ENCODE results near the gene SRRM3. TPM values are rescaled to one million over a fixed set of nuclear protein-coding genes. Genes with fewer than 3 reads are reported as not detected.

Gene SRRM3
- total RNA-seq, 1 experiment from 2014 or later = 12.7 TPM

DNA sequence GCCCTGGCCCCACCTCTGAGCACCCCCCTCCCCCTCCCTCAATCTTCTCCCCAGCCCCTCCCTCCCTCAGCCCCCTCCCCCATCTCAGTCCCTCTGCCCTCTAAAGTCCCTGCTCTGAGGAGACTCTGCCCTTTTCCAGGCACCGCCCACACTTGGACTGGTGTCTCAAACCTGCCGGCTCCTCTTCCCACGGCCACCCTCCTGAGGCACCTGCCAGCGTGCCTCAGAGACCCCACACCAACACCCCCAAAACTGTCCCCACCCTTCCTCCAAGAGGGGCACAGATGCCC, 66.1 kb downstream of the SRRM3 start:
- Histone ChIP-seq H4K20me1 (ENCODE audit: insufficient read depth) (no peaks in the 10 kb centered on the region), H3K9ac (ENCODE audit: low read length) (no peak overlapping the region), H2AFZ (ENCODE audit: low read depth, low read length, poor library complexity, severe bottlenecking) (no peak overlapping the region), H3K4me3 (replicated peaks in 1 of 2; ENCODE audit: low read depth in 1 of 2, low read length in 2 of 2) (no peak overlapping the region), H3K4me1 (ENCODE audit: control insufficient read depth in 1 of 2, insufficient read depth in 2 of 2, low read length in 2 of 2) (peaks cover under 1 to 3% of the 10 kb centered on the region in 2 experiments; a peak in 3 of 4 replicates), H3K27ac (ENCODE audit: low read depth, low read length) (no peak overlapping the region), H3K9me2 (ENCODE audit: insufficient read depth) (no peaks in the 10 kb centered on the region), H3K79me2 (ENCODE audit: insufficient read depth, low read length) (no peaks in the 10 kb centered on the region), H3K9me3 (ENCODE audit: control insufficient read depth in 1 of 2, insufficient read depth in 1 of 2, low read depth in 1 of 2, low read length in 2 of 2) (no peaks in the 10 kb centered on the region), H3K36me3 (ENCODE audit: control insufficient read depth in 1 of 2, insufficient read depth in 2 of 2, low read length in 2 of 2) (no peaks in the 10 kb centered on the region), H3K4me2 (ENCODE audit: low read length) (no peak overlapping the region), H3K27me3 (ENCODE audit: insufficient read depth, low read length) (no peaks in the 10 kb centered on the region)
- DNase-seq (ENCODE audit: low read depth, low spot score) (no peak), ATAC-seq (no peak)
- CTCF ChIA-PET = no interaction called here
- POLR2A ChIA-PET = no interaction called here
- no TSS peak for BruUV-seq (replicated peaks)
- RAD21 ChIA-PET (ENCODE audit: low non-redundant PET in 1 of 2, low total read pairs in 2 of 2, uncharacterized antibody in 2 of 2, unreplicated experiment in 2 of 2) = no interaction called here
- intact Hi-C loops (cut with micrococcal nuclease) = no loop called here
- TF ChIP-seq FOSL1 (IDR thresholded peaks at IDR 0.05; ENCODE audit: low read depth) (no peak), EZH2phosphoT487 (IDR thresholded peaks at IDR 0.05; ENCODE audit: borderline replicate concordance) (no peak), CEBPB (IDR thresholded peaks at IDR 0.05; ENCODE audit: low read depth) (no peak), RAD21 (IDR thresholded peaks at IDR 0.05; ENCODE audit: low read depth) (no peak), SRF (IDR thresholded peaks at IDR 0.05; ENCODE audit: low read depth) (no peak), EZH2 (IDR thresholded peaks at IDR 0.05) (no peak), JUND (IDR thresholded peaks at IDR 0.05) (no peak), YY1 (IDR thresholded peaks at IDR 0.05; ENCODE audit: extremely low read depth, insufficient replicate concordance, low read depth, low read length) (no peak), TCF7L2 (IDR thresholded peaks at IDR 0.05; ENCODE audit: borderline replicate concordance, extremely low read depth, insufficient read depth, insufficient read length) (no peak), SP1 (IDR thresholded peaks at IDR 0.05; ENCODE audit: low read depth) (no peak), ZFX (IDR thresholded peaks at IDR 0.05) (no peak), SIN3A (IDR thresholded peaks at IDR 0.05; ENCODE audit: low read depth) (no peak), EGR1 (IDR thresholded peaks at IDR 0.05; ENCODE audit: low read depth) (no peak), ELF1 (IDR thresholded peaks at IDR 0.05; ENCODE audit: borderline replicate concordance, low read depth) (no peak)
- TF ChIP-seq, protein P1, sequence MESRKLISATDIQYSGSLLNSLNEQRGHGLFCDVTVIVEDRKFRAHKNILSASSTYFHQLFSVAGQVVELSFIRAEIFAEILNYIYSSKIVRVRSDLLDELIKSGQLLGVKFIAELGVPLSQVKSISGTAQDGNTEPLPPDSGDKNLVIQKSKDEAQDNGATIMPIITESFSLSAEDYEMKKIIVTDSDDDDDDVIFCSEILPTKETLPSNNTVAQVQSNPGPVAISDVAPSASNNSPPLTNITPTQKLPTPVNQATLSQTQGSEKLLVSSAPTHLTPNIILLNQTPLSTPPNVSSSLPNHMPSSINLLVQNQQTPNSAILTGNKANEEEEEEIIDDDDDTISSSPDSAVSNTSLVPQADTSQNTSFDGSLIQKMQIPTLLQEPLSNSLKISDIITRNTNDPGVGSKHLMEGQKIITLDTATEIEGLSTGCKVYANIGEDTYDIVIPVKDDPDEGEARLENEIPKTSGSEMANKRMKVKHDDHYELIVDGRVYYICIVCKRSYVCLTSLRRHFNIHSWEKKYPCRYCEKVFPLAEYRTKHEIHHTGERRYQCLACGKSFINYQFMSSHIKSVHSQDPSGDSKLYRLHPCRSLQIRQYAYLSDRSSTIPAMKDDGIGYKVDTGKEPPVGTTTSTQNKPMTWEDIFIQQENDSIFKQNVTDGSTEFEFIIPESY (IDR thresholded peaks at IDR 0.05; ENCODE audit: extremely low read depth, insufficient replicate concordance, low read length) = no peak
- TF ChIP-seq, protein P2, sequence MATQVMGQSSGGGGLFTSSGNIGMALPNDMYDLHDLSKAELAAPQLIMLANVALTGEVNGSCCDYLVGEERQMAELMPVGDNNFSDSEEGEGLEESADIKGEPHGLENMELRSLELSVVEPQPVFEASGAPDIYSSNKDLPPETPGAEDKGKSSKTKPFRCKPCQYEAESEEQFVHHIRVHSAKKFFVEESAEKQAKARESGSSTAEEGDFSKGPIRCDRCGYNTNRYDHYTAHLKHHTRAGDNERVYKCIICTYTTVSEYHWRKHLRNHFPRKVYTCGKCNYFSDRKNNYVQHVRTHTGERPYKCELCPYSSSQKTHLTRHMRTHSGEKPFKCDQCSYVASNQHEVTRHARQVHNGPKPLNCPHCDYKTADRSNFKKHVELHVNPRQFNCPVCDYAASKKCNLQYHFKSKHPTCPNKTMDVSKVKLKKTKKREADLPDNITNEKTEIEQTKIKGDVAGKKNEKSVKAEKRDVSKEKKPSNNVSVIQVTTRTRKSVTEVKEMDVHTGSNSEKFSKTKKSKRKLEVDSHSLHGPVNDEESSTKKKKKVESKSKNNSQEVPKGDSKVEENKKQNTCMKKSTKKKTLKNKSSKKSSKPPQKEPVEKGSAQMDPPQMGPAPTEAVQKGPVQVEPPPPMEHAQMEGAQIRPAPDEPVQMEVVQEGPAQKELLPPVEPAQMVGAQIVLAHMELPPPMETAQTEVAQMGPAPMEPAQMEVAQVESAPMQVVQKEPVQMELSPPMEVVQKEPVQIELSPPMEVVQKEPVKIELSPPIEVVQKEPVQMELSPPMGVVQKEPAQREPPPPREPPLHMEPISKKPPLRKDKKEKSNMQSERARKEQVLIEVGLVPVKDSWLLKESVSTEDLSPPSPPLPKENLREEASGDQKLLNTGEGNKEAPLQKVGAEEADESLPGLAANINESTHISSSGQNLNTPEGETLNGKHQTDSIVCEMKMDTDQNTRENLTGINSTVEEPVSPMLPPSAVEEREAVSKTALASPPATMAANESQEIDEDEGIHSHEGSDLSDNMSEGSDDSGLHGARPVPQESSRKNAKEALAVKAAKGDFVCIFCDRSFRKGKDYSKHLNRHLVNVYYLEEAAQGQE (IDR thresholded peaks at IDR 0.05; ENCODE audit: low read depth) = no peak
- TF ChIP-seq, protein P3, sequence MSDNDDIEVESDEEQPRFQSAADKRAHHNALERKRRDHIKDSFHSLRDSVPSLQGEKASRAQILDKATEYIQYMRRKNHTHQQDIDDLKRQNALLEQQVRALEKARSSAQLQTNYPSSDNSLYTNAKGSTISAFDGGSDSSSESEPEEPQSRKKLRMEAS (IDR thresholded peaks at IDR 0.05) = no peak

Measured in HCT116 (cell line).